Mucosa of descending colon (tissue), 3 donors: ENCODE data around the gene DUS1L. TPM values are rescaled to one million over a fixed set of nuclear protein-coding genes. Genes with fewer than 3 reads are reported as not detected.

Source experiments
- ATAC-seq: fragments of 200-7000 bp; cut with Tn5 transposase; one replicate; pipeline ENCODE4 v1.9.1; 2020; ENCODE audit warnings: mild to moderate bottlenecking, moderate library complexity
- DNase-seq, 3 donors: peaks; one replicate each; pipeline ENCODE4 v3.0.0-alpha.2; 2020
- H3K36me3 ChIP-seq: fragments of 200-600 bp; one replicate; pipeline ENCODE4 v1.8.0; 2021; ENCODE audit warnings: low read depth, mild to moderate bottlenecking
- H3K4me1 ChIP-seq: fragments of 200-600 bp; one replicate; pipeline ENCODE4 v1.8.0; 2021; ENCODE audit warnings: low read depth, mild to moderate bottlenecking
- H3K4me3 ChIP-seq: fragments of 200-600 bp; one replicate; pipeline ENCODE4 v1.8.0; 2021; ENCODE audit warnings: mild to moderate bottlenecking
- H3K9me3 ChIP-seq: fragments of 200-600 bp; one replicate; pipeline ENCODE4 v1.8.0; 2021; ENCODE audit warnings: mild to moderate bottlenecking
- CTCF ChIP-seq: fragments of 200-600 bp; IDR thresholded peaks from one replicate; pipeline ENCODE4 v1.8.0; 2022; ENCODE audit warnings: antibody characterized with exemption, mild to moderate bottlenecking
- intact Hi-C, 2 donors: fragments of 100-400 bp; cut with DNase I in 1 of 2; cut with micrococcal nuclease in 1 of 2; formaldehyde crosslinking; loops; one replicate each; pipeline versions ENCODE4 v1.11.0 to v1.11.1; 2022; cut with DNase I, micrococcal nuclease
- total RNA-seq, 3 donors: library from RNA; stranded (reverse); fragmentation: NEBNext Ultra II Directional in 2 of 3; extraction: Animal tissue kit (Norgen Biotek cat#: 25700) in 2 of 3; gene quantifications; one replicate each; pipeline versions ENCODE4 v1.2.1 to v1.2.4, GENCODE V29; 2021 to 2023
- donor health status: DM: no; HTN: no; CAD: no; lungs with moderate emphysema.
- donor health status: DM: no; HTN: no; CAD: no.
- donor health status: DM: no; HTN: yes; CAD: no.

DUS1L gene
- total RNA-seq, 3 donors from 2014 or later: 99.8 to 143 (median 138) TPM

- Histone ChIP-seq H3K36me3 (peaks cover 20% of the 10 kb centered on the region), H3K9me3 (no peaks in the 10 kb centered on the region), H3K4me1 (no peaks in the 10 kb centered on the region), H3K4me3 (no peak overlapping the region)
- ATAC-seq (no peak), DNase-seq (no peak)
- TF ChIP-seq CTCF: no peak
- intact Hi-C loops: no loop called here
Measured at GRCh38 chr17:82081966-82082365, 16.4 kb upstream of the DUS1L start.

- Histone ChIP-seq H3K4me3 (no peak overlapping the region), H3K36me3 (peaks cover 20% of the 10 kb centered on the region), H3K4me1 (no peaks in the 10 kb centered on the region), H3K9me3 (no peaks in the 10 kb centered on the region)
- DNase-seq: no peak
- intact Hi-C loops: no loop called here
- no peak for TF ChIP-seq CTCF
- ATAC-seq: no peak
Measured at GRCh38 chr17:82081546-82081945, 15.9 kb upstream of the DUS1L start.

- no peak for TF ChIP-seq CTCF
- ATAC-seq: no peak
- peaks cover 17% of the 10 kb centered on the region for H3K36me3 ChIP-seq
- no peaks in the 10 kb centered on the region for H3K9me3 ChIP-seq
- DNase-seq: no peak
- H3K4me1 ChIP-seq: no peaks in the 10 kb centered on the region
- no peak overlapping the region for H3K4me3 ChIP-seq
- intact Hi-C loops: no loop called here
Measured at GRCh38 chr17:82080789-82081464, 15.3 kb upstream of the DUS1L start.

- Histone ChIP-seq H3K4me3 (no peak overlapping the region), H3K36me3 (peaks cover 15% of the 10 kb centered on the region), H3K4me1 (no peaks in the 10 kb centered on the region), H3K9me3 (no peaks in the 10 kb centered on the region)
- DNase-seq (no peak), ATAC-seq (no peak)
- intact Hi-C loops: no loop called here
- TF ChIP-seq CTCF: no peak
Measured at GRCh38 chr17:82080048-82080788, 14.6 kb upstream of the DUS1L start.

DNA sequence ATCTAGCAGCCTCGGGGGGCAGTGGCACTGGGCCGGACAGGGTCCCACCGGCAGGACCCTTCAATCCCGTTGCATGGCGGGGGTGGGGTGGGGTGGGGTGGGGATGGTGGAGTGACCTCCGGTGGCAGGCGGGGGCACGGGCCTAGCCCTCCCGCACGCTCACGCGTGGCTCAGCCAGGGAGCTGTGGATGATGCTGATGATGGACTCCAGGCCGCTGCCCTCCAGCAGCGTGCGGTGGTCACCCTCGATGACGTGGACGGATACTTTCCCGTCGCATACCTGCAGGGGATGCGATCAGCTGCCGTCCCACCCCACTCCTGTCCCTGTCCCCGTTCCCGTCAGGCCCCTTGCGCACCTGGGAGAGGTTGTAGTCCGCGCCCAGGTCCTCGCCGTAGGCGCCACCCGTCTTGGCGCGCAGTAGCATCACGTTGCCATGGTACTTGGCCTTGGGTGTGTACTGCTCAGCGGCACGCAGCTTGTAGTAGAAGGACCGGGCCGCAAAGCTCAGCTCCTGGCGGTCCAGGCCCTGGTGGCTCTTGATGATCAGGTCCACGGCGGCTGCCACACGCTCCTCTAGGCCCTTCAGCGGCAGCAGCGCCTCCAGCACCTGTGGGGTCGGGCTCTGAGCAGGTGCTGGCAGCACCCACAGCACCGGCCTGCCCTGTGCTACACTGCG lies 13.5 kb upstream of the DUS1L start:
- no peak for TF ChIP-seq CTCF
- Histone ChIP-seq H3K4me3 (no peak overlapping the region), H3K36me3 (peaks cover 15% of the 10 kb centered on the region), H3K9me3 (no peaks in the 10 kb centered on the region), H3K4me1 (no peaks in the 10 kb centered on the region)
- intact Hi-C loops: no loop called here
- ATAC-seq (no peak), DNase-seq (no peak)
